KMS-11 (cell line): ENCODE data around the gene ATP8A2.

Experiments used
- H2AFZ ChIP-seq: fragments of 200-600 bp; sonication (generic); 2 replicates; pipeline ENCODE4 v1.6.1; 2016; ENCODE audit warnings: antibody characterized with exemption, mixed run types, low read depth
- H3K27ac ChIP-seq: fragments of 200-600 bp; sonication (generic); 2 replicates; pipeline ENCODE4 v1.6.1; 2016; ENCODE audit warnings: mild to moderate bottlenecking, mixed run types
- H3K27me3 ChIP-seq: fragments of 200-600 bp; sonication (generic); 2 replicates; pipeline ENCODE4 v1.6.1; 2017; ENCODE audit warnings: mild to moderate bottlenecking, low read depth, mixed run types, moderate library complexity; ENCODE audit not compliant: insufficient read depth
- H3K36me3 ChIP-seq: fragments of 200-600 bp; sonication (generic); 2 replicates; pipeline ENCODE4 v1.6.1; 2017; ENCODE audit warnings: mild to moderate bottlenecking, mixed run types; ENCODE audit not compliant: insufficient read depth
- H3K4me1 ChIP-seq: fragments of 200-600 bp; sonication (generic); 2 replicates; pipeline ENCODE4 v1.6.1; 2016; ENCODE audit warnings: mild to moderate bottlenecking, low read depth, mixed run types; ENCODE audit not compliant: poor library complexity, severe bottlenecking
- H3K4me2 ChIP-seq: fragments of 200-600 bp; sonication (generic); 2 replicates; pipeline ENCODE4 v1.7.0; 2016; ENCODE audit warnings: mild to moderate bottlenecking, mixed run types
- H3K4me3 ChIP-seq: fragments of 200-600 bp; sonication (generic); IDR thresholded peaks from 2 replicates; pipeline ENCODE4 v1.6.1; 2017; ENCODE audit warnings: low read depth, low read length, mixed read lengths; ENCODE audit not compliant: insufficient read depth
- H3K79me2 ChIP-seq: fragments of 200-600 bp; sonication (generic); 2 replicates; pipeline ENCODE4 v1.6.1; 2016; ENCODE audit warnings: low read depth, mixed run types; ENCODE audit not compliant: insufficient read depth
- H3K9ac ChIP-seq: fragments of 200-600 bp; sonication (generic); 2 replicates; pipeline ENCODE4 v1.6.1; 2016; ENCODE audit warnings: mild to moderate bottlenecking, mixed run types
- H4K20me1 ChIP-seq: fragments of 200-600 bp; sonication (generic); 2 replicates; pipeline ENCODE4 v1.6.1; 2016; ENCODE audit warnings: mild to moderate bottlenecking, mixed run types; ENCODE audit not compliant: insufficient read depth
- CTCF ChIP-seq: fragments of 200-600 bp; sonication (generic); conservative IDR thresholded peaks from 2 replicates; pipeline ENCODE4 v1.6.1; 2017; ENCODE audit warnings: low read depth, mild to moderate bottlenecking, antibody characterized with exemption, low read length, moderate library complexity, mixed read lengths

ATP8A2 gene

DNA sequence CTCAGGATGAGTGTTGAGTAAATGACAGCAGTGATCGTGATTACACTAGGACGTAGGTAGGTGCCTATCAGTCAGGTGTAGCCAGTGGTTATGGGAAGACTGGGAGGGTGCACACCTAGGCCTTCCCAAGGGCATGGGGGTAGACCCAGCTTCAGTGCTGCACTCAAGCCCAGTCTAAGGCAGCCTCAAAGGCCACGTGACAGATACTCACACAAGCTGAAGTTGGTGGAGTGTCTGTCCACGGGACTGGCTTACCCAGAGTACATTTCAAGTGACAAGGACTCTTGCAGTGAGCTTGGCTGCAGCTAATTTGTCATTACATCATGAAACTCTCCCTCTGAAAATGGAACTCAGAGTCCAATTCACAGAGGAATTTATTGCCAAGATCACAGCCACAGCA is 561.7 kb downstream of the ATP8A2 start:
- H3K27me3 ChIP-seq, result no peaks in the 10 kb centered on the region
- H2AFZ ChIP-seq, result no peak overlapping the region
- no peak overlapping the region for H3K4me3 ChIP-seq
- no peaks in the 10 kb centered on the region for H3K36me3 ChIP-seq
- no peaks in the 10 kb centered on the region for H3K4me1 ChIP-seq
- no peak overlapping the region for H3K27ac ChIP-seq
- no peak for TF ChIP-seq CTCF
- no peaks in the 10 kb centered on the region for H4K20me1 ChIP-seq
- H3K79me2 ChIP-seq, result no peaks in the 10 kb centered on the region
- no peak overlapping the region for H3K9ac ChIP-seq
- no peak overlapping the region for H3K4me2 ChIP-seq

GRCh38 chr13:25934127-25934526 is 562.4 kb downstream of the ATP8A2 start:
- Histone ChIP-seq H3K27me3 (no peaks in the 10 kb centered on the region), H3K79me2 (no peaks in the 10 kb centered on the region), H3K9ac (no peak overlapping the region), H4K20me1 (no peaks in the 10 kb centered on the region), H3K27ac (no peak overlapping the region), H3K4me3 (no peak overlapping the region), H3K4me2 (no peak overlapping the region), H3K36me3 (no peaks in the 10 kb centered on the region), H3K4me1 (no peaks in the 10 kb centered on the region), H2AFZ (no peak overlapping the region)
- no peak for TF ChIP-seq CTCF

GRCh38 chr13:25939961-25940687 is 568.4 kb downstream of the ATP8A2 start:
- H3K4me1 ChIP-seq, result no peaks in the 10 kb centered on the region
- H3K27me3 ChIP-seq, result no peaks in the 10 kb centered on the region
- H4K20me1 ChIP-seq, result no peaks in the 10 kb centered on the region
- TF ChIP-seq CTCF, result no peak
- H2AFZ ChIP-seq, result no peak overlapping the region
- H3K4me3 ChIP-seq, result no peak overlapping the region
- no peaks in the 10 kb centered on the region for H3K36me3 ChIP-seq
- H3K27ac ChIP-seq, result no peak overlapping the region
- no peaks in the 10 kb centered on the region for H3K79me2 ChIP-seq
- H3K9ac ChIP-seq, result no peak overlapping the region
- H3K4me2 ChIP-seq, result no peak overlapping the region

GRCh38 chr13:25943081-25943480 is 571.3 kb downstream of the ATP8A2 start:
- H3K4me3 ChIP-seq, result no peak overlapping the region
- no peaks in the 10 kb centered on the region for H3K4me1 ChIP-seq
- no peak overlapping the region for H3K9ac ChIP-seq
- no peak overlapping the region for H3K27ac ChIP-seq
- no peak overlapping the region for H3K4me2 ChIP-seq
- H3K27me3 ChIP-seq, result no peaks in the 10 kb centered on the region
- no peaks in the 10 kb centered on the region for H3K79me2 ChIP-seq
- no peak overlapping the region for H2AFZ ChIP-seq
- no peak for TF ChIP-seq CTCF
- no peaks in the 10 kb centered on the region for H4K20me1 ChIP-seq
- H3K36me3 ChIP-seq, result no peaks in the 10 kb centered on the region
